ENCODE results near the gene TMEM17. TPM values are rescaled to one million over a fixed set of nuclear protein-coding genes. Genes with fewer than 3 reads are reported as not detected.

The TMEM17 gene
- total and polyA plus RNA-seq, 2 donors (not counting 1 experiment from before 2014, with no cell fraction given), result 2.5 to 4.9 TPM

- no peak overlapping the region for H2AFZ ChIP-seq (ENCODE audit: low read length)
- no peaks in the 10 kb centered on the region for H3K79me2 ChIP-seq (ENCODE audit: control insufficient read depth, insufficient read depth, low read length)
- H3K4me2 ChIP-seq (ENCODE audit: extremely low read depth, insufficient read depth, low read length), result no peak overlapping the region
- H3K4me3 ChIP-seq (replicated peaks in 1 of 4; ENCODE audit: control extremely low read depth in 1 of 4, insufficient read depth in 1 of 4, low read depth in 3 of 4, low read length in 4 of 4), result no peak overlapping the region
- TF ChIP-seq CTCF (conservative IDR thresholded peaks at IDR 0.05 in 1 of 2, IDR thresholded peaks at IDR 0.05 in 1 of 2; ENCODE audit: low read depth in 1 of 2, low read length in 2 of 2), result no peak
- TF ChIP-seq EZH2 (IDR thresholded peaks at IDR 0.05; ENCODE audit: low read length, missing control alignments), result no peak
- no peak overlapping the region for H3K27ac ChIP-seq (ENCODE audit: insufficient read depth, low read length)
- peak in 1 of 2 donors; percentile 84 for DNase-seq (ENCODE audit: low read depth in 2 of 2)
- H4K20me1 ChIP-seq (ENCODE audit: control insufficient read depth, extremely low read depth, insufficient read depth, low read length), result no peaks in the 10 kb centered on the region
- no peak overlapping the region for H3K9ac ChIP-seq (ENCODE audit: insufficient read depth, low read length)
- no peaks in the 10 kb centered on the region for H3K9me3 ChIP-seq (ENCODE audit: control insufficient read depth, insufficient read depth, low read depth, low read length)
- no peaks in the 10 kb centered on the region for H3K27me3 ChIP-seq (ENCODE audit: control insufficient read depth, insufficient read depth, low read length)
- H3K36me3 ChIP-seq (ENCODE audit: control insufficient read depth, insufficient read depth, low read length), result no peaks in the 10 kb centered on the region
- H3K4me1 ChIP-seq (ENCODE audit: control insufficient read depth, extremely low read depth, insufficient read depth, low read length), result peaks cover 8% of the 10 kb centered on the region
Measured at GRCh38 chr2:62461707-62462106, 44.3 kb downstream of the TMEM17 start.

- no peak for DNase-seq (ENCODE audit: low read depth in 2 of 2)
- H3K9ac ChIP-seq (ENCODE audit: insufficient read depth, low read length), result no peak overlapping the region
- H3K4me1 ChIP-seq (ENCODE audit: control insufficient read depth, extremely low read depth, insufficient read depth, low read length), result peaks cover 7% of the 10 kb centered on the region
- no peak overlapping the region for H3K4me2 ChIP-seq (ENCODE audit: extremely low read depth, insufficient read depth, low read length)
- no peaks in the 10 kb centered on the region for H3K36me3 ChIP-seq (ENCODE audit: control insufficient read depth, insufficient read depth, low read length)
- H3K4me3 ChIP-seq (replicated peaks in 1 of 4; ENCODE audit: control extremely low read depth in 1 of 4, insufficient read depth in 1 of 4, low read depth in 3 of 4, low read length in 4 of 4), result no peak overlapping the region
- no peaks in the 10 kb centered on the region for H3K9me3 ChIP-seq (ENCODE audit: control insufficient read depth, insufficient read depth, low read depth, low read length)
- no peaks in the 10 kb centered on the region for H4K20me1 ChIP-seq (ENCODE audit: control insufficient read depth, extremely low read depth, insufficient read depth, low read length)
- no peak overlapping the region for H2AFZ ChIP-seq (ENCODE audit: low read length)
- TF ChIP-seq EZH2 (IDR thresholded peaks at IDR 0.05; ENCODE audit: low read length, missing control alignments), result no peak
- no peaks in the 10 kb centered on the region for H3K27me3 ChIP-seq (ENCODE audit: control insufficient read depth, insufficient read depth, low read length)
- H3K79me2 ChIP-seq (ENCODE audit: control insufficient read depth, insufficient read depth, low read length), result no peaks in the 10 kb centered on the region
- H3K27ac ChIP-seq (ENCODE audit: insufficient read depth, low read length), result no peak overlapping the region
Measured at GRCh38 chr2:62461017-62461553, 44.9 kb downstream of the TMEM17 start.

- no peaks in the 10 kb centered on the region for H3K27me3 ChIP-seq (ENCODE audit: control insufficient read depth, insufficient read depth, low read length)
- TF ChIP-seq EZH2 (IDR thresholded peaks at IDR 0.05; ENCODE audit: low read length, missing control alignments), result no peak
- no peak for TF ChIP-seq CTCF (conservative IDR thresholded peaks at IDR 0.05 in 1 of 2, IDR thresholded peaks at IDR 0.05 in 1 of 2; ENCODE audit: low read depth in 1 of 2, low read length in 2 of 2)
- DNase-seq (ENCODE audit: low read depth in 2 of 2), result no peak
- H3K4me1 ChIP-seq (ENCODE audit: control insufficient read depth, extremely low read depth, insufficient read depth, low read length), result peaks cover 6% of the 10 kb centered on the region
- no peaks in the 10 kb centered on the region for H4K20me1 ChIP-seq (ENCODE audit: control insufficient read depth, extremely low read depth, insufficient read depth, low read length)
- H3K4me2 ChIP-seq (ENCODE audit: extremely low read depth, insufficient read depth, low read length), result no peak overlapping the region
- no peak overlapping the region for H3K27ac ChIP-seq (ENCODE audit: insufficient read depth, low read length)
- no peaks in the 10 kb centered on the region for H3K79me2 ChIP-seq (ENCODE audit: control insufficient read depth, insufficient read depth, low read length)
- no peak overlapping the region for H3K4me3 ChIP-seq (replicated peaks in 1 of 4; ENCODE audit: control extremely low read depth in 1 of 4, insufficient read depth in 1 of 4, low read depth in 3 of 4, low read length in 4 of 4)
- H2AFZ ChIP-seq (ENCODE audit: low read length), result no peak overlapping the region
- no peak overlapping the region for H3K9ac ChIP-seq (ENCODE audit: insufficient read depth, low read length)
- no peaks in the 10 kb centered on the region for H3K36me3 ChIP-seq (ENCODE audit: control insufficient read depth, insufficient read depth, low read length)
- H3K9me3 ChIP-seq (ENCODE audit: control insufficient read depth, insufficient read depth, low read depth, low read length), result no peaks in the 10 kb centered on the region
Measured at GRCh38 chr2:62460175-62460574, 45.8 kb downstream of the TMEM17 start.

Measured in fibroblast of lung (primary cell).